Measurements from ENCODE around the gene OMP. TPM values are rescaled to one million over a fixed set of nuclear protein-coding genes. Genes with fewer than 3 reads are reported as not detected.

The OMP gene
- total RNA-seq, 5 donors from 2014 or later (not counting 1 experiment from before 2014, with no cell fraction given) = 0.79 TPM; not detected in 4

DNA sequence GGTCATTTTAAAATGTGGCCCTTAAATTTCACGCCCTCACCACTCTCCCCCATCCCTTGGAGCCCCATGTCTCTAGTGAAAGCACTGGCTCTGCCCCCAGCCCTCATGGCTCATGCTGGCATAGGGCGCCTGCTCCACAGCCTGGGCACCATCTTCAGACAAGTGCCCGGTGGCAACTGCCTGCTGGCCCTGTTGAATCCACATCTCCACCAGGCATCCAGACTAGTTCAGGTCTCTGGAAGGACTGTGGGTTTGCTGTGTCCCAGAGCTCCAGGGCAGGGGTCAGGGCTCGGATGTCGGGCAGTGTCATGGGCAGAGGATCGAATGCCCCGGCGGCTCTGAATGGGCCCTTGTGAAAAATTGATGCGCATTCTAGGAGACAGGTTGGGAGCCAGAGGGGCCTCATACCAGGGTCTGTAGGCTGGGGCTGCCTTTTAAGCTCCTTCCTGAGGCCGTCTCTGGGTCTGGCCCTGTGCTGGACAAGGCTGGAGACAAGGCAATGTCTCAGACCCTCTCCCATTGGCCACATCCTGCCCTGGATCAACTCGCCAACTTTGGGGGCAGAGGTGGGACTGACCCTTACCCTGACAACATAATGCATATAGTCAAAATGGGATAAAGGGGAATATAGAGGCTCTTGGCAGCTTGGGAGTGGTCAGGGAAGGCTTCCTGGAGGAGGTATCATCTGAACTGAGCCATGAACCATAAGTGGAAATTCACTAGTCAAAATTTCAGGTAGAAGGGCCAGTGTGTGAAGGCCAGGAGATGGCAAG is 26.6 kb downstream of the OMP start:
- POLR2A ChIA-PET = no interaction called here
- Histone ChIP-seq H3K4me3 (ENCODE audit: control insufficient read depth in 1 of 2, extremely low read depth in 1 of 2, low read length in 1 of 2) (no peak overlapping the region), H3K36me3 (ENCODE audit: control insufficient read depth in 2 of 2, extremely low read depth in 1 of 2, insufficient read depth in 1 of 2, low read length in 1 of 2) (no peaks in the 10 kb centered on the region), H3K27ac (ENCODE audit: low read length) (no peak overlapping the region), H3K4me1 (ENCODE audit: control insufficient read depth in 1 of 2, extremely low read depth in 1 of 2, insufficient read depth in 2 of 2, low read length in 2 of 2) (peaks cover 2 to 16% of the 10 kb centered on the region in 2 experiments), H3K9me3 (no peaks in the 10 kb centered on the region), H3K27me3 (replicated peaks in 1 of 2; ENCODE audit: control insufficient read depth in 2 of 2, extremely low read depth in 1 of 2, insufficient read depth in 2 of 2, low read length in 1 of 2) (peaks cover 0 to 27% of the 10 kb centered on the region in 2 experiments)
- no peak overlapping the region for H3K4me3 Mint-ChIP-seq
- CTCF ChIA-PET = interaction anchor here in 1 of 2 donors (0.7 kb wide), 1 partner anchor 1554 kb away, joined by 3 read pairs; no protein-coding TSS in a partner anchor
- H3K4me1 Mint-ChIP-seq = peaks cover 9 to 13% (median 12%) of the 10 kb centered on the region in 3 donors
- no peaks in the 10 kb centered on the region for H3K9me3 Mint-ChIP-seq
- H3K36me3 Mint-ChIP-seq = no peaks in the 10 kb centered on the region
- no peak for DNase-seq
- no peak for ATAC-seq (replicated peaks in 1 of 4)
- 87% methylated on average over 8 of the region's 11 CpGs for WGBS (ENCODE audit: insufficient coverage)
- no peak overlapping the region for H3K27ac Mint-ChIP-seq
- H3K27me3 Mint-ChIP-seq = peaks cover 0 to 3% of the 10 kb centered on the region in 2 donors

DNA sequence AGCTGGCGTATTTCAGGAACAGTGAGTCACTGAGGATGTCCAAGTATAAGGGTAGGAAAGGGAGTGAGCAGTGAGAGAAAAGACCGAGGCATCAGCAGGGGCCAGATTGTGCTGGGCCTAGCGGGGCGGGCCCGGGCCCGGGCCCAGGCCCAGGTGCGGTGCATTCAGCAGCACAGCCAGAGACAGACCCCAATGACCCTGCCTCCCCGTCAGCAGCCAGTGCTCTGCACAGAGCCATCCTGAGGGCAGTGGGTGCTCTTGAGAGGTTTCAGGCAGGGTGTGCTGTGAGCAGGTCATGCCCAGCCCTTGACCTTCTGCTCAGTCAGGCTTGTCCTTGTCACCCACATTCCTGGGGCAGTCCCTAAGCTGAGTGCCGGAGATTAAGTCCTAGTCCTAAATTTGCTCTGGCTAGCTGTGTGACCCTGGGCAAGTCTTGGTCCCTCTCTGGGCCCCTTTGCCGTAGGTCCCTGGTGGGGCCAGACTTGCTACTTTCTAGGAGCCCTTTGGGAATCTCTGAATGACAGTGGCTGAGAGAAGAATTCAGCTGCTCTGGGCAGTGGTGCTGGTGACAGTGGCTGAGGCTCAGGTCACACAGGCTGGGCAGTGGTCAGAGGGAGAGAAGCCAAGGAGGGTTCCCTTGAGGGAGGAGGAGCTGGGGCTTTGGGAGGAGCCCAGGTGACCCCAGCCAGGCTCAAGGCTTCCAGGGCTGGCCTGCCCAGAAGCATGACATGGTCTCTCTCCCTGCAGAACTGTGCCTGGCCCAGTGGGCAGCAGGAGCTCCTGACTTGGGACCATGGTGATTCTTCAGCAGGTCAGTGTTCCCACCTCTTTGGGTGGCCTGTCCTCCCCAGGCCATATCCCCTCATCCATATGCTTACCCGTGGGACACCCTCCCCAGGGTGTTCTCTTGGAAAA is 27.5 kb downstream of the OMP start:
- H3K4me3 Mint-ChIP-seq = no peak overlapping the region
- no peak overlapping the region for H3K27ac Mint-ChIP-seq
- H3K36me3 Mint-ChIP-seq = no peaks in the 10 kb centered on the region
- Histone ChIP-seq H3K27ac (ENCODE audit: low read length) (no peak overlapping the region), H3K27me3 (replicated peaks in 1 of 2; ENCODE audit: control insufficient read depth in 2 of 2, extremely low read depth in 1 of 2, insufficient read depth in 2 of 2, low read length in 1 of 2) (peaks cover 0 to 27% of the 10 kb centered on the region in 2 experiments), H3K4me1 (ENCODE audit: control insufficient read depth in 1 of 2, extremely low read depth in 1 of 2, insufficient read depth in 2 of 2, low read length in 2 of 2) (peaks cover 2 to 16% of the 10 kb centered on the region in 2 experiments), H3K36me3 (ENCODE audit: control insufficient read depth in 2 of 2, extremely low read depth in 1 of 2, insufficient read depth in 1 of 2, low read length in 1 of 2) (no peaks in the 10 kb centered on the region), H3K4me3 (ENCODE audit: control insufficient read depth in 1 of 2, extremely low read depth in 1 of 2, low read length in 1 of 2) (no peak overlapping the region), H3K9me3 (no peaks in the 10 kb centered on the region)
- 97% methylated on average over 11 of the region's 11 CpGs for WGBS (ENCODE audit: insufficient coverage)
- ATAC-seq (replicated peaks in 1 of 4) = no peak
- ChIA-PET POLR2A (no interaction called here), CTCF (interaction anchor here in 1 of 2 donors (0.7 kb wide), 1 partner anchor 1554 kb away, joined by 3 read pairs; no protein-coding TSS in a partner anchor)
- H3K27me3 Mint-ChIP-seq = peaks cover 0 to 3% of the 10 kb centered on the region in 2 donors
- H3K9me3 Mint-ChIP-seq = no peaks in the 10 kb centered on the region
- peaks cover 9 to 13% (median 12%) of the 10 kb centered on the region in 3 donors for H3K4me1 Mint-ChIP-seq
- DNase-seq = no peak

DNA sequence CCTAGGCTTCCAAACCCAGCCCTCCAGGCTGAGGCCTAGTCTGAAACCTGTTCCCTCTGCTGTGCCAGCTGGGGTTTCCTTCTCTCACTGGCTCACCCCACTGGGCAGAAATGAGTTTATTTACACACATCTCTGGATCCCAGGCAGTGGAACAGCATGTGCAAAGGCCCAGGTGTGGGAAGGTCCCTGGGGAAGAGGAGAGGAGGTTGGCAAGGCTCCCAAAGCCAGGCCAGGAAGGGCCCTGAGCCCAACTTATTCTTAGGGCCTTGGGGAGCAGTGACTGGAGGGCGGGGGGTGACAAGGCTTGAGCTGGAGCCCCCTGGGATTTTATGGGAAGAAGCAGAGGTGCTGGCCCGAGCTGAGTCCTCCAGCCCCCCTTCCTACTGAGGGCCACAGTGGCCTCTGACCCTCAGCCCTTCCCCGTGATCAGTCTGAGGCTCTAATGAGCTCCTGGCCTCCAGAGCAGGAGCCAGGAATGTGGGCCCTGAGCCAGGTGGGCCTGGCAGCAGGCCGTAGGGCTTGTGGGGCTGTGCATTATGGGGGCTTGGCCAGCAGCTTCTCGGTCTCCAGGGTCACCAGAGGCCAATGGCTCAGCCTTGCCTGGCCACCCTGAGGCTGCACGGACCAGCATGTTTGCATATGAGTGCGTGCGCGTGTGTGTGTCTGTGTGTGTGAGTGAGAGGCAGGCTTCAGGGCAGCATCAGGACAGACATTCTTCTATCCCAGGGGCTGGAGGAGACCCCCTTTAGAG is 28.3 kb downstream of the OMP start:
- H3K27ac ChIP-seq (ENCODE audit: low read length) = no peak overlapping the region
- H3K36me3 ChIP-seq (ENCODE audit: control insufficient read depth in 2 of 2, extremely low read depth in 1 of 2, insufficient read depth in 1 of 2, low read length in 1 of 2) = no peaks in the 10 kb centered on the region
- ATAC-seq (replicated peaks in 1 of 4) = no peak
- no peak overlapping the region for H3K4me3 ChIP-seq (ENCODE audit: control insufficient read depth in 1 of 2, extremely low read depth in 1 of 2, low read length in 1 of 2)
- H3K36me3 Mint-ChIP-seq = no peaks in the 10 kb centered on the region
- peaks cover 0 to 3% of the 10 kb centered on the region in 2 donors for H3K27me3 Mint-ChIP-seq
- H3K9me3 Mint-ChIP-seq = no peaks in the 10 kb centered on the region
- peaks cover 0 to 27% of the 10 kb centered on the region in 2 experiments for H3K27me3 ChIP-seq (replicated peaks in 1 of 2; ENCODE audit: control insufficient read depth in 2 of 2, extremely low read depth in 1 of 2, insufficient read depth in 2 of 2, low read length in 1 of 2)
- CTCF ChIA-PET = no interaction called here
- no peak overlapping the region for H3K27ac Mint-ChIP-seq
- H3K4me1 ChIP-seq (ENCODE audit: control insufficient read depth in 1 of 2, extremely low read depth in 1 of 2, insufficient read depth in 2 of 2, low read length in 2 of 2) = peaks cover 2 to 16% of the 10 kb centered on the region in 2 experiments
- peaks cover 9 to 13% (median 12%) of the 10 kb centered on the region in 3 donors for H3K4me1 Mint-ChIP-seq
- WGBS (ENCODE audit: insufficient coverage) = 64% methylated on average over 2 of the region's 9 CpGs
- H3K4me3 Mint-ChIP-seq = no peak overlapping the region
- no peaks in the 10 kb centered on the region for H3K9me3 ChIP-seq
- DNase-seq = no peak
- POLR2A ChIA-PET = no interaction called here

DNA sequence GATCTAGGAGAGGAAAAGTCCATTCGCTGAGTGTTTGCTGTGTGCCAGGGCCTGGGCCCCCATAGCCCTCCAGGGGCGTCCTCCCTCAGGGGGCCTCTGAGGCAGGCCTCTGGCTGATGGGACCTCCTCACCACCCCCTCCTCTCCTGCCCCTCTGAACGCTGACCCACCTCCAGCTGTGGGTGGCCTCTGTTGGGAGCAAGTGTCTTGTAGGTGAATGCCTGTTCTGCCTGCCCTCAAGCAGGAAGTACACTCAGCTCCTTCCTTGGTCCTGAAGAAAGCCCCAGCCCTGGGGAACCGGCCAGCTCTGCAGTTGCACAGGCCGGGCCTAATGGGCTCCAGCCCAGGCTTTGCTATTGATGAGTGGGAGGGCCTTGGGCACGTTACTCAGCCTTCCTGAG is 28.9 kb downstream of the OMP start:
- ChIA-PET POLR2A (no interaction called here), CTCF (no interaction called here)
- ATAC-seq (replicated peaks in 1 of 4) (no peak), DNase-seq (no peak)
- Histone ChIP-seq H3K4me3 (ENCODE audit: control insufficient read depth in 1 of 2, extremely low read depth in 1 of 2, low read length in 1 of 2) (no peak overlapping the region), H3K27me3 (replicated peaks in 1 of 2; ENCODE audit: control insufficient read depth in 2 of 2, extremely low read depth in 1 of 2, insufficient read depth in 2 of 2, low read length in 1 of 2) (peaks cover 0 to 21% of the 10 kb centered on the region in 2 experiments), H3K36me3 (ENCODE audit: control insufficient read depth in 2 of 2, extremely low read depth in 1 of 2, insufficient read depth in 1 of 2, low read length in 1 of 2) (no peaks in the 10 kb centered on the region), H3K4me1 (ENCODE audit: control insufficient read depth in 1 of 2, extremely low read depth in 1 of 2, insufficient read depth in 2 of 2, low read length in 2 of 2) (peaks cover 2 to 16% of the 10 kb centered on the region in 2 experiments), H3K27ac (ENCODE audit: low read length) (no peak overlapping the region), H3K9me3 (no peaks in the 10 kb centered on the region)
- no peaks in the 10 kb centered on the region for H3K9me3 Mint-ChIP-seq
- H3K27ac Mint-ChIP-seq = no peak overlapping the region
- H3K36me3 Mint-ChIP-seq = no peaks in the 10 kb centered on the region
- peaks cover 4 to 7% of the 10 kb centered on the region in 2 donors for H3K27me3 Mint-ChIP-seq
- H3K4me1 Mint-ChIP-seq = peaks cover 8 to 9% (median 9%) of the 10 kb centered on the region in 3 donors
- H3K4me3 Mint-ChIP-seq = no peak overlapping the region
- WGBS (ENCODE audit: insufficient coverage) = no CpG with 5 or more reads among the region's 6 CpGs

DNA sequence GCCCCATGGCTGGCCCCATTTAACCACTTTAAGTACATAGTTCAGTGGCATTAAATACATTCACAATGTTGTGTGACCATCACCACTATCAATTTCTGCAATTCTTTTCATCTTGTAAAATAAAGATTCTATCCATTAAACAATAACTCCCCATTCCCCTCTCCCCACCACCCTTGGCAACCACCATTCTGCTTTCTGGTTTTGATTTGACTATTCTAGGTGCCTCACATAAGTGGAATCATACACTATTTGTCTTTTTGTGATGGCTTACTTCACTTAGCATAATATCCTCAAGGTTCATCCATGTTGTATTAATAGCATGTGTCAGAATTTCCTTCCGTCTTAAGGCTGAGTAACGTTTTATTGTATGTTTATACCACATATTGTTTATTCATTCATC is 32.4 kb downstream of the OMP start:
- H3K27me3 Mint-ChIP-seq = peaks cover 14 to 23% of the 10 kb centered on the region in 2 donors
- peaks cover 0 to 20% of the 10 kb centered on the region in 2 experiments for H3K27me3 ChIP-seq (replicated peaks in 1 of 2; ENCODE audit: control insufficient read depth in 2 of 2, extremely low read depth in 1 of 2, insufficient read depth in 2 of 2, low read length in 1 of 2)
- no peak overlapping the region for H3K4me3 ChIP-seq (ENCODE audit: control insufficient read depth in 1 of 2, extremely low read depth in 1 of 2, low read length in 1 of 2)
- ChIA-PET CTCF (no interaction called here), POLR2A (no interaction called here)
- no peaks in the 10 kb centered on the region for H3K36me3 ChIP-seq (ENCODE audit: control insufficient read depth in 2 of 2, extremely low read depth in 1 of 2, insufficient read depth in 1 of 2, low read length in 1 of 2)
- ATAC-seq (replicated peaks in 1 of 4) (no peak), DNase-seq (no peak)
- H3K4me3 Mint-ChIP-seq = no peak overlapping the region
- H3K4me1 ChIP-seq (ENCODE audit: control insufficient read depth in 1 of 2, extremely low read depth in 1 of 2, insufficient read depth in 2 of 2, low read length in 2 of 2) = no peaks in the 10 kb centered on the region
- peaks cover 0 to 2% (median 0%) of the 10 kb centered on the region in 3 donors for H3K4me1 Mint-ChIP-seq
- WGBS (ENCODE audit: insufficient coverage) = no CpG with 5 or more reads among the region's 2 CpGs
- no peak overlapping the region for H3K27ac ChIP-seq (ENCODE audit: low read length)
- H3K27ac Mint-ChIP-seq = no peak overlapping the region
- no peaks in the 10 kb centered on the region for H3K9me3 ChIP-seq
- no peaks in the 10 kb centered on the region for H3K36me3 Mint-ChIP-seq
- no peaks in the 10 kb centered on the region for H3K9me3 Mint-ChIP-seq

DNA sequence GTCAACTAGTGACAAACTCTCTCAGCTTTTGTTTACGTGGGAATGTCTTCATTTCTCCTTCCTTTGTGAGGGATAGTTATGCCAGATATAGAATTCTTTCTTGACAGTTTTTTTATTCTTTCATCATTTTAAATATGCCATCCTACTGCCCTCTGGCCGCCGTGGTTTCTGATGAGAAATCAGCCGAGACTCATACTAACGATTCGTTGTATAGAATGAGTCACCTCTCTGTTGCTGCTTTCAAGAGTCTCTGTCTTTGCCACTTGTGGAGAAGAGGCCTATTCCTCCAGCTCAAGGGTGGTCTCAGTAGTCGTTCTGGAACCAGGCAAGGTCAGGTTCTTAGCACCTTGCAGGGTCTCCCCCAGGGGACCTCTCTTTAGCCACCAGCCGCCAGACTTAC is 33.4 kb downstream of the OMP start:
- CTCF ChIA-PET = no interaction called here
- H3K4me3 Mint-ChIP-seq = no peak overlapping the region
- H3K4me1 Mint-ChIP-seq = peaks cover 0 to 2% (median 0%) of the 10 kb centered on the region in 3 donors
- Histone ChIP-seq H3K4me3 (ENCODE audit: control insufficient read depth in 1 of 2, extremely low read depth in 1 of 2, low read length in 1 of 2) (no peak overlapping the region), H3K36me3 (ENCODE audit: control insufficient read depth in 2 of 2, extremely low read depth in 1 of 2, insufficient read depth in 1 of 2, low read length in 1 of 2) (no peaks in the 10 kb centered on the region), H3K9me3 (no peaks in the 10 kb centered on the region), H3K4me1 (ENCODE audit: control insufficient read depth in 1 of 2, extremely low read depth in 1 of 2, insufficient read depth in 2 of 2, low read length in 2 of 2) (no peaks in the 10 kb centered on the region), H3K27me3 (replicated peaks in 1 of 2; ENCODE audit: control insufficient read depth in 2 of 2, extremely low read depth in 1 of 2, insufficient read depth in 2 of 2, low read length in 1 of 2) (peaks cover 0 to 20% of the 10 kb centered on the region in 2 experiments), H3K27ac (ENCODE audit: low read length) (no peak overlapping the region)
- H3K27ac Mint-ChIP-seq = no peak overlapping the region
- 66% methylated on average over 5 of the region's 8 CpGs for WGBS (ENCODE audit: insufficient coverage)
- DNase-seq = no peak
- ATAC-seq (replicated peaks in 1 of 4) = no peak
- H3K36me3 Mint-ChIP-seq = no peaks in the 10 kb centered on the region
- no peaks in the 10 kb centered on the region for H3K9me3 Mint-ChIP-seq
- peaks cover 14 to 24% of the 10 kb centered on the region in 2 donors for H3K27me3 Mint-ChIP-seq
- POLR2A ChIA-PET = no interaction called here

Data from T-cell (primary cell).